ENCODE results near the gene DUXB. TPM values are rescaled to one million over a fixed set of nuclear protein-coding genes. Genes with fewer than 3 reads are reported as not detected.

DUXB gene
- total RNA-seq, 1 experiment from 2014 or later, result not detected

DNA sequence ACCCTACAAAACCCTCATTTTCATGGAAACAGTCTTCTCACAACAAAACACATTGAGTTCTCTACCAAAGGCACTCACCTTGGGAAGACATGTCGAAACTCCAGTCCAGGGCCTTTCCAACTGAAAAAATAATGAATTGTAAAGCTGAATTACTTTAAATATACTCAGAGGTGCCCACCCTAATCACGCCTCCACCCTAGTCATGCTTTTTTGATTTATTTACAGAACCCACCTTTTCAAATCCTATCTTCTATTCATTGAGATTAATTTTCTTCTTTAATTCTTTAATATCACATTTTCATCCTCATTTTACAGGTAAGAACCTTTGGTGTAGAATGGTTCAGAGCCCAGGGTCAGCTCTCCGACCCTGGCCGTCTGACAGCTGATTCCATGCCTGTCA lies 24.4 kb downstream of the DUXB start, which contains the start of gene CPHXL2:
Gene CPHXL2, minus strand, starts transcription at position 101 of the 400 bp plus-strand sequence. Its CDS starts 10 bp downstream, at position 91.
- H3K4me3 Mint-ChIP-seq, result no peak within 1 kb of the TSS
- Histone ChIP-seq H3K9ac (ENCODE audit: extremely low read depth, insufficient read length, low read length) (no peak within 1 kb of the TSS), H3K4me1 (ENCODE audit: insufficient read depth, low read length) (no peaks in the 10 kb centered on the region), H4K5ac (ENCODE audit: insufficient read length, low read depth, low read length) (no peak within 1 kb of the TSS), H3K9me3 (ENCODE audit: control insufficient read depth, low read depth, low read length) (no peaks in the 10 kb centered on the region), H2AFZ (ENCODE audit: low read length) (no peak within 1 kb of the TSS), H4K91ac (ENCODE audit: insufficient read length, low read depth, low read length) (no peak within 1 kb of the TSS), H3K79me1 (ENCODE audit: insufficient read depth, low read depth, low read length, poor library complexity, severe bottlenecking) (no peaks in the 10 kb centered on the region), H3K27ac (ENCODE audit: insufficient read length, low read depth, low read length) (no peak within 1 kb of the TSS), H3K4ac (ENCODE audit: low read depth, low read length) (no peak within 1 kb of the TSS), H3K23ac (ENCODE audit: insufficient read length, low read depth, low read length) (no peak within 1 kb of the TSS), H3K27me3 (ENCODE audit: insufficient read depth, low read length) (no peaks in the 10 kb centered on the region), H2BK12ac (ENCODE audit: insufficient read length, low read depth, low read length) (no peak within 1 kb of the TSS), H2AK5ac (ENCODE audit: insufficient read length, low read length) (no peak within 1 kb of the TSS), H3K23me2 (ENCODE audit: insufficient read length, low read depth, low read length, poor library complexity, severe bottlenecking) (no peaks in the 10 kb centered on the region), H2BK120ac (ENCODE audit: low read depth, low read length, poor library complexity, severe bottlenecking) (no peak within 1 kb of the TSS), H4K20me1 (ENCODE audit: control insufficient read depth, insufficient read depth, insufficient read length) (no peaks in the 10 kb centered on the region), H2BK20ac (ENCODE audit: low read depth, low read length, poor library complexity, severe bottlenecking) (no peak within 1 kb of the TSS), H3K14ac (ENCODE audit: insufficient read depth, low read length) (no peak within 1 kb of the TSS), H2BK15ac (ENCODE audit: low read depth, low read length) (no peak within 1 kb of the TSS), H3K18ac (ENCODE audit: insufficient read length, low read depth, low read length) (no peak within 1 kb of the TSS), H3K4me2 (ENCODE audit: insufficient read depth, insufficient read length, low read length) (no peak within 1 kb of the TSS), H3K56ac (ENCODE audit: insufficient read length, low read depth, low read length) (no peak within 1 kb of the TSS), H2BK5ac (ENCODE audit: insufficient read length, low read length) (no peak within 1 kb of the TSS), H3T11ph (ENCODE audit: low read length) (no peak within 1 kb of the TSS), H4K8ac (replicated peaks; ENCODE audit: insufficient read length, low read depth, low read length) (no peak within 1 kb of the TSS), H3K79me2 (ENCODE audit: insufficient read depth, low read length) (no peaks in the 10 kb centered on the region)
- H3K27me3 Mint-ChIP-seq (ENCODE audit: low read depth), result no peaks in the 10 kb centered on the region
- WGBS (ENCODE audit: extremely low coverage, insufficient read length, low lambda C conversion rate), result no CpG with 5 or more reads among the region's 4 CpGs
- peaks cover 0 to under 1% (median under 1%) of the 10 kb centered on the region in 3 experiments; a peak in 2 of 7 replicates for H3K36me3 Mint-ChIP-seq (ENCODE audit: insufficient read depth in 1 of 3, low read depth in 3 of 3)
- TF ChIP-seq, protein P1, sequence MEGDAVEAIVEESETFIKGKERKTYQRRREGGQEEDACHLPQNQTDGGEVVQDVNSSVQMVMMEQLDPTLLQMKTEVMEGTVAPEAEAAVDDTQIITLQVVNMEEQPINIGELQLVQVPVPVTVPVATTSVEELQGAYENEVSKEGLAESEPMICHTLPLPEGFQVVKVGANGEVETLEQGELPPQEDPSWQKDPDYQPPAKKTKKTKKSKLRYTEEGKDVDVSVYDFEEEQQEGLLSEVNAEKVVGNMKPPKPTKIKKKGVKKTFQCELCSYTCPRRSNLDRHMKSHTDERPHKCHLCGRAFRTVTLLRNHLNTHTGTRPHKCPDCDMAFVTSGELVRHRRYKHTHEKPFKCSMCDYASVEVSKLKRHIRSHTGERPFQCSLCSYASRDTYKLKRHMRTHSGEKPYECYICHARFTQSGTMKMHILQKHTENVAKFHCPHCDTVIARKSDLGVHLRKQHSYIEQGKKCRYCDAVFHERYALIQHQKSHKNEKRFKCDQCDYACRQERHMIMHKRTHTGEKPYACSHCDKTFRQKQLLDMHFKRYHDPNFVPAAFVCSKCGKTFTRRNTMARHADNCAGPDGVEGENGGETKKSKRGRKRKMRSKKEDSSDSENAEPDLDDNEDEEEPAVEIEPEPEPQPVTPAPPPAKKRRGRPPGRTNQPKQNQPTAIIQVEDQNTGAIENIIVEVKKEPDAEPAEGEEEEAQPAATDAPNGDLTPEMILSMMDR (conservative IDR thresholded peaks at IDR 0.05), result no peak
- DNase-seq, result no peak
- H3K9me3 Mint-ChIP-seq, result peaks cover under 1 to 1% of the 10 kb centered on the region in 2 experiments
- H3K4me1 Mint-ChIP-seq, result peaks cover 2 to 3% of the 10 kb centered on the region in 2 experiments; a peak in 2 of 4 replicates
- no peak within 1 kb of the TSS for H3K27ac Mint-ChIP-seq

All from H9 (cell line).